T-helper 1 cell treated with Interleukin-12 subunit alpha and Interleukin-12 subunit beta and Interleukin-4 antibody, amounts not matched to agents 30 μg/mL and 1 μg/mL, for 36 hours (primary cell): Measurements from ENCODE around the gene BTN2A1.
A peak's percentile ranks its signal among the peaks of the same experiment; 100 is the strongest.

Experiments used
- H3K27ac Mint-ChIP-seq: one replicate; pipeline ENCODE4 v1.8.0; 2021; ENCODE audit warnings: mild to moderate bottlenecking, mixed read lengths
- H3K27me3 Mint-ChIP-seq: one replicate; pipeline ENCODE4 v1.8.0; 2021; ENCODE audit warnings: low read depth, mixed read lengths
- H3K36me3 Mint-ChIP-seq: one replicate; pipeline ENCODE4 v1.8.0; 2021; ENCODE audit warnings: low read depth, mixed read lengths
- H3K4me1 Mint-ChIP-seq: one replicate; pipeline ENCODE4 v1.8.0; 2021; ENCODE audit warnings: low read depth, mixed read lengths
- H3K4me3 Mint-ChIP-seq: one replicate; pipeline ENCODE4 v1.8.0; 2021; ENCODE audit warnings: mild to moderate bottlenecking, moderate library complexity, mixed read lengths
- H3K9me3 Mint-ChIP-seq: one replicate; pipeline ENCODE4 v1.8.0; 2021; ENCODE audit warnings: mixed read lengths

The BTN2A1 gene

GRCh38 chr6:26471970-26472369 is 14.2 kb downstream of the BTN2A1 start:
- peaks cover 45% of the 10 kb centered on the region for H3K36me3 Mint-ChIP-seq
- H3K4me1 Mint-ChIP-seq = peaks cover 23% of the 10 kb centered on the region
- peaks cover 12% of the 10 kb centered on the region for H3K9me3 Mint-ChIP-seq
- H3K27me3 Mint-ChIP-seq = no peaks in the 10 kb centered on the region
- H3K4me3 Mint-ChIP-seq = no peak overlapping the region
- H3K27ac Mint-ChIP-seq = peak overlapping the region; percentile 6

GRCh38 chr6:26472549-26473290 is 15.0 kb downstream of the BTN2A1 start:
- H3K36me3 Mint-ChIP-seq = peaks cover 39% of the 10 kb centered on the region
- peak overlapping the region; percentile 99 for H3K4me3 Mint-ChIP-seq
- H3K9me3 Mint-ChIP-seq = peaks cover 12% of the 10 kb centered on the region
- H3K4me1 Mint-ChIP-seq = peaks cover 26% of the 10 kb centered on the region
- H3K27ac Mint-ChIP-seq = peak overlapping the region; percentile 100
- H3K27me3 Mint-ChIP-seq = no peaks in the 10 kb centered on the region

GRCh38 chr6:26473429-26473757 is 15.6 kb downstream of the BTN2A1 start:
- Mint-ChIP-seq H3K9me3 (peaks cover 12% of the 10 kb centered on the region), H3K4me1 (peaks cover 26% of the 10 kb centered on the region), H3K27me3 (no peaks in the 10 kb centered on the region), H3K36me3 (peaks cover 33% of the 10 kb centered on the region), H3K27ac (peak overlapping the region; percentile 100), H3K4me3 (peak overlapping the region; percentile 99)

GRCh38 chr6:26473758-26474438 is 16.1 kb downstream of the BTN2A1 start:
- Mint-ChIP-seq H3K27me3 (no peaks in the 10 kb centered on the region), H3K36me3 (peaks cover 28% of the 10 kb centered on the region), H3K9me3 (peaks cover 12% of the 10 kb centered on the region), H3K4me1 (peaks cover 26% of the 10 kb centered on the region), H3K4me3 (peak overlapping the region; percentile 99), H3K27ac (peak overlapping the region; percentile 100)

GRCh38 chr6:26474439-26474881 is 16.7 kb downstream of the BTN2A1 start:
- Mint-ChIP-seq H3K36me3 (peaks cover 25% of the 10 kb centered on the region), H3K27ac (peak overlapping the region; percentile 100), H3K4me1 (peaks cover 26% of the 10 kb centered on the region), H3K4me3 (peak overlapping the region; percentile 99), H3K9me3 (peaks cover 12% of the 10 kb centered on the region), H3K27me3 (no peaks in the 10 kb centered on the region)

- Mint-ChIP-seq H3K36me3 (peaks cover 18% of the 10 kb centered on the region), H3K4me1 (peaks cover 30% of the 10 kb centered on the region), H3K4me3 (no peak overlapping the region), H3K9me3 (peaks cover 12% of the 10 kb centered on the region), H3K27me3 (no peaks in the 10 kb centered on the region), H3K27ac (no peak overlapping the region)
Measured at GRCh38 chr6:26475823-26476729, 18.3 kb downstream of the BTN2A1 start.

GRCh38 chr6:26476896-26477295 is 19.1 kb downstream of the BTN2A1 start:
- peaks cover 30% of the 10 kb centered on the region for H3K4me1 Mint-ChIP-seq
- peaks cover 11% of the 10 kb centered on the region for H3K36me3 Mint-ChIP-seq
- H3K27me3 Mint-ChIP-seq = no peaks in the 10 kb centered on the region
- H3K27ac Mint-ChIP-seq = peak overlapping the region; percentile 26
- peaks cover 4% of the 10 kb centered on the region for H3K9me3 Mint-ChIP-seq
- no peak overlapping the region for H3K4me3 Mint-ChIP-seq

- peaks cover 3% of the 10 kb centered on the region for H3K9me3 Mint-ChIP-seq
- H3K4me3 Mint-ChIP-seq = no peak overlapping the region
- H3K36me3 Mint-ChIP-seq = peaks cover 10% of the 10 kb centered on the region
- H3K27ac Mint-ChIP-seq = no peak overlapping the region
- H3K27me3 Mint-ChIP-seq = no peaks in the 10 kb centered on the region
- H3K4me1 Mint-ChIP-seq = peaks cover 30% of the 10 kb centered on the region
Measured at GRCh38 chr6:26477426-26477825, 19.7 kb downstream of the BTN2A1 start.

GRCh38 chr6:26478100-26478984 is 20.6 kb downstream of the BTN2A1 start:
- Mint-ChIP-seq H3K4me3 (no peak overlapping the region), H3K9me3 (no peaks in the 10 kb centered on the region), H3K27ac (no peak overlapping the region), H3K27me3 (no peaks in the 10 kb centered on the region), H3K36me3 (peaks cover 6% of the 10 kb centered on the region), H3K4me1 (peaks cover 22% of the 10 kb centered on the region)

GRCh38 chr6:26478985-26479278 is 21.2 kb downstream of the BTN2A1 start:
- H3K27ac Mint-ChIP-seq = no peak overlapping the region
- peaks cover 19% of the 10 kb centered on the region for H3K4me1 Mint-ChIP-seq
- no peak overlapping the region for H3K4me3 Mint-ChIP-seq

GRCh38 chr6:26482338-26482737 is 24.6 kb downstream of the BTN2A1 start:
- Mint-ChIP-seq H3K4me3 (no peak overlapping the region), H3K9me3 (peaks cover 3% of the 10 kb centered on the region), H3K27ac (no peak overlapping the region), H3K4me1 (peaks cover 4% of the 10 kb centered on the region), H3K27me3 (no peaks in the 10 kb centered on the region), H3K36me3 (no peaks in the 10 kb centered on the region)

More at GRCh38 chr6:26478985-26479278, 21.2 kb downstream of the BTN2A1 start:
- Mint-ChIP-seq H3K27me3 (no peaks in the 10 kb centered on the region), H3K9me3 (no peaks in the 10 kb centered on the region), H3K36me3 (peaks cover 5% of the 10 kb centered on the region)

- H3K9me3 Mint-ChIP-seq = peaks cover 11% of the 10 kb centered on the region
- no peak overlapping the region for H3K27ac Mint-ChIP-seq
- no peak overlapping the region for H3K4me3 Mint-ChIP-seq
- H3K27me3 Mint-ChIP-seq = no peaks in the 10 kb centered on the region
- peaks cover 4% of the 10 kb centered on the region for H3K4me1 Mint-ChIP-seq
- H3K36me3 Mint-ChIP-seq = no peaks in the 10 kb centered on the region
Measured at GRCh38 chr6:26483727-26484126, 26.0 kb downstream of the BTN2A1 start.

- no peaks in the 10 kb centered on the region for H3K27me3 Mint-ChIP-seq
- H3K36me3 Mint-ChIP-seq = no peaks in the 10 kb centered on the region
- no peak overlapping the region for H3K27ac Mint-ChIP-seq
- H3K4me3 Mint-ChIP-seq = no peak overlapping the region
- peaks cover 11% of the 10 kb centered on the region for H3K9me3 Mint-ChIP-seq
- peaks cover 4% of the 10 kb centered on the region for H3K4me1 Mint-ChIP-seq
Measured at GRCh38 chr6:26484161-26484560, 26.4 kb downstream of the BTN2A1 start.
